ENCODE data around the gene PYGO2. TPM values are rescaled to one million over a fixed set of nuclear protein-coding genes. Genes with fewer than 3 reads are reported as not detected.
"Not testable (repeated sequence)": the region's sequence is repeated elsewhere in the genome, so short reads cannot be mapped to it uniquely, and the experiment has no call there.

PYGO2 gene
- total and polyA plus RNA-seq, 2 of the 8 experiments (the other 6 are each of a cell fraction or from before 2014, with no cell fraction given): 31.0 to 31.6 TPM

- not testable (repeated sequence) for H3K18ac ChIP-seq (ENCODE audit: extremely low read depth, low read length); H4K91ac ChIP-seq (replicated peaks; ENCODE audit: insufficient read length, low read length); H3K79me2 ChIP-seq (ENCODE audit: control insufficient read depth in 1 of 2, insufficient read depth in 2 of 2, low read length in 2 of 2); H3K4me1 ChIP-seq (replicated peaks in 1 of 4; ENCODE audit: control insufficient read depth in 3 of 4, insufficient read depth in 4 of 4, low read length in 3 of 4); H3K4ac ChIP-seq (replicated peaks; ENCODE audit: insufficient read length, low read depth, low read length); H2BK15ac ChIP-seq (ENCODE audit: low read length); H2BK120ac ChIP-seq (replicated peaks; ENCODE audit: low read depth, low read length); H2AK5ac ChIP-seq (ENCODE audit: low read depth, low read length); H4K20me1 ChIP-seq (replicated peaks in 1 of 2; ENCODE audit: control insufficient read depth in 1 of 2, insufficient read depth in 2 of 2, low read length in 2 of 2); H2AFZ ChIP-seq (ENCODE audit: low read length); H4K8ac ChIP-seq (ENCODE audit: extremely low read depth, insufficient read depth, low read length); H3K56ac ChIP-seq (replicated peaks; ENCODE audit: insufficient read length, low read depth, low read length); H3K9ac ChIP-seq (replicated peaks in 1 of 4; ENCODE audit: extremely low read depth in 1 of 4, low read depth in 3 of 4, low read length in 3 of 4); H3K27ac ChIP-seq (ENCODE audit: low read depth, low read length); H3K4me2 ChIP-seq (ENCODE audit: insufficient read depth in 1 of 2, low read depth in 2 of 2, low read length in 2 of 2); H3K14ac ChIP-seq (ENCODE audit: insufficient read length); H3K23me2 ChIP-seq (ENCODE audit: low read depth, low read length); DNase-seq (ENCODE audit: low read depth in 1 of 2, low spot score in 2 of 2); H3K23ac ChIP-seq (ENCODE audit: insufficient read length); H4K5ac ChIP-seq (ENCODE audit: insufficient read length, low read depth, low read length); H2BK20ac ChIP-seq (ENCODE audit: low read length); H3K36me3 ChIP-seq (ENCODE audit: control insufficient read depth in 2 of 4, insufficient read depth in 4 of 4, low read length in 3 of 4); H3K4me3 ChIP-seq (ENCODE audit: extremely low read depth in 1 of 4, insufficient read depth in 2 of 4, low read depth in 3 of 4, low read length in 4 of 4); H2BK5ac ChIP-seq (ENCODE audit: low read depth, low read length); H2BK12ac ChIP-seq (ENCODE audit: low read depth, low read length); H3K79me1 ChIP-seq (ENCODE audit: low read depth, low read length); H3K27me3 ChIP-seq (replicated peaks in 1 of 4; ENCODE audit: control insufficient read depth in 3 of 4, extremely low read depth in 1 of 4, insufficient read depth in 3 of 4, low read length in 3 of 4); FAIRE-seq
- peaks cover 9 to 14% of the 10 kb centered on the region in 2 experiments; a peak in 3 of 4 replicates for H3K9me3 ChIP-seq (ENCODE audit: insufficient read depth in 2 of 2, low read depth in 1 of 2, low read length in 1 of 2)
- 87% methylated on average over 3 of the region's 3 CpGs; no CpG with 5 or more reads in 1 of the 2 experiments for WGBS, 2 experiments (ENCODE audit: extremely low coverage in 1 of 2, insufficient coverage in 1 of 2, insufficient read length in 1 of 2, insufficient replicate concordance in 2 of 2, low coverage in 1 of 2, low lambda C conversion rate in 2 of 2, missing lambda C conversion rate in 1 of 2)
- POLR2A ChIA-PET (ENCODE audit: partially characterized antibody): interaction anchor here (1.2 kb wide), 1 partner anchor 53 kb away, joined by 3 read pairs; the partner anchor contains the start of gene PYGO2
- CTCF ChIA-PET (ENCODE audit: partially characterized antibody): interaction anchor here (1.1 to 1.6 kb wide), 4 partner anchors 12 to 148 kb away, joined by 3 to 4 read pairs (median 3); partner anchors contain the start of gene PMVK
Measured at GRCh38 chr1:154908129-154908528, 53.5 kb downstream of the PYGO2 start.

Small RNAs within 50 kb of the gene (microRNA-seq; reads per million reads assigned to microRNA genes)
- gene MIR4258 (ENCODE audit: borderline microRNAs expressed in 2 of 2, borderline number of aligned reads in 2 of 2, borderline replicate concordance in 1 of 2): 0 reads per million in 2 experiments

Small RNAs within 50 kb of the gene (small RNA-seq; reads per million reads assigned to genes)
- not detected for gene MIR4258 (ENCODE audit: insufficient read depth)
- gene RF00017 (ENCODE audit: insufficient read depth): not detected

Other genes starting within 250 kb of the PYGO2 start
- 2.8 and 3.0 TPM in 2 replicates for gene KCNN3, start 91.5 kb downstream of the PYGO2 start, total RNA-seq (2021; fragmentation: NEBNext Ultra II Directional; extraction: Animal tissue kit (Norgen Biotek cat#: 25700))
- gene KCNN3, start 91.5 kb downstream of the PYGO2 start, polyA plus RNA-seq (2011; rRNA removed): 3.7 and 4.5 TPM in 2 replicates
- gene PMVK, start 25.1 kb downstream of the PYGO2 start, total RNA-seq (2021; fragmentation: NEBNext Ultra II Directional; extraction: Animal tissue kit (Norgen Biotek cat#: 25700)): 26.5 and 30.5 TPM in 2 replicates
- 23.8 and 36.8 TPM in 2 replicates for gene PMVK, start 25.1 kb downstream of the PYGO2 start, polyA plus RNA-seq (2011; rRNA removed)
- 17.9 and 19.8 TPM in 2 replicates for gene PBXIP1, start 5.7 kb downstream of the PYGO2 start, total RNA-seq (2021; fragmentation: NEBNext Ultra II Directional; extraction: Animal tissue kit (Norgen Biotek cat#: 25700))
- gene PBXIP1, start 5.7 kb downstream of the PYGO2 start, polyA plus RNA-seq (2011; rRNA removed): 12.0 and 14.3 TPM in 2 replicates
- gene SHC1, start 9.0 kb upstream of the PYGO2 start, total RNA-seq (2021; fragmentation: NEBNext Ultra II Directional; extraction: Animal tissue kit (Norgen Biotek cat#: 25700)): 204 and 212 TPM in 2 replicates
- 177 and 197 TPM in 2 replicates for gene SHC1, start 9.0 kb upstream of the PYGO2 start, polyA plus RNA-seq (2011; rRNA removed)
- 284 and 294 TPM in 2 replicates for gene CKS1B, start 12.9 kb upstream of the PYGO2 start, total RNA-seq (2021; fragmentation: NEBNext Ultra II Directional; extraction: Animal tissue kit (Norgen Biotek cat#: 25700))
- gene CKS1B, start 12.9 kb upstream of the PYGO2 start, polyA plus RNA-seq (2011; rRNA removed): 801 and 1,025 TPM in 2 replicates
- gene FLAD1, start 21.6 kb upstream of the PYGO2 start, total RNA-seq (2021; fragmentation: NEBNext Ultra II Directional; extraction: Animal tissue kit (Norgen Biotek cat#: 25700)): 97.4 and 104 TPM in 2 replicates
- gene FLAD1, start 21.6 kb upstream of the PYGO2 start, polyA plus RNA-seq (2011; rRNA removed): 143 and 189 TPM in 2 replicates
- gene LENEP, start 31.8 kb upstream of the PYGO2 start, total RNA-seq (2021; fragmentation: NEBNext Ultra II Directional; extraction: Animal tissue kit (Norgen Biotek cat#: 25700)): 1.2 and 1.3 TPM in 2 replicates
- 1.1 TPM in 1 of 2 replicates, not detected in the other for gene LENEP, start 31.8 kb upstream of the PYGO2 start, polyA plus RNA-seq (2011; rRNA removed)
- 22.1 and 24.5 TPM in 2 replicates for gene ZBTB7B, start 41.0 kb upstream of the PYGO2 start, total RNA-seq (2021; fragmentation: NEBNext Ultra II Directional; extraction: Animal tissue kit (Norgen Biotek cat#: 25700))
- 36.9 and 38.3 TPM in 2 replicates for gene ZBTB7B, start 41.0 kb upstream of the PYGO2 start, polyA plus RNA-seq (2011; rRNA removed)
- 0.43 TPM in 1 of 2 replicates, not detected in the other for gene DCST2, start 72.0 kb upstream of the PYGO2 start, total RNA-seq (2021; fragmentation: NEBNext Ultra II Directional; extraction: Animal tissue kit (Norgen Biotek cat#: 25700))
- gene DCST2, start 72.0 kb upstream of the PYGO2 start, polyA plus RNA-seq (2011; rRNA removed): 1.7 and 2.1 TPM in 2 replicates
- not detected in 2 replicates for gene DCST1, start 72.0 kb upstream of the PYGO2 start, total RNA-seq (2021; fragmentation: NEBNext Ultra II Directional; extraction: Animal tissue kit (Norgen Biotek cat#: 25700))
- 0.03 TPM in 1 of 2 replicates, not detected in the other for gene DCST1, start 72.0 kb upstream of the PYGO2 start, polyA plus RNA-seq (2011; rRNA removed)
- gene ADAM15, start 89.5 kb upstream of the PYGO2 start, total RNA-seq (2021; fragmentation: NEBNext Ultra II Directional; extraction: Animal tissue kit (Norgen Biotek cat#: 25700)): 32.2 and 32.9 TPM in 2 replicates
- gene ADAM15, start 89.5 kb upstream of the PYGO2 start, polyA plus RNA-seq (2011; rRNA removed): 37.6 and 51.2 TPM in 2 replicates
- gene EFNA4, start 102.0 kb upstream of the PYGO2 start, total RNA-seq (2021; fragmentation: NEBNext Ultra II Directional; extraction: Animal tissue kit (Norgen Biotek cat#: 25700)): 18.5 and 21.9 TPM in 2 replicates
- 23.2 and 23.9 TPM in 2 replicates for gene EFNA4, start 102.0 kb upstream of the PYGO2 start, polyA plus RNA-seq (2011; rRNA removed)
- gene EFNA3, start 117.1 kb upstream of the PYGO2 start, total RNA-seq (2021; fragmentation: NEBNext Ultra II Directional; extraction: Animal tissue kit (Norgen Biotek cat#: 25700)): 10.8 and 11.6 TPM in 2 replicates
- gene EFNA3, start 117.1 kb upstream of the PYGO2 start, polyA plus RNA-seq (2011; rRNA removed): 13.8 and 18.7 TPM in 2 replicates
- gene EFNA1, start 166.1 kb upstream of the PYGO2 start, total RNA-seq (2021; fragmentation: NEBNext Ultra II Directional; extraction: Animal tissue kit (Norgen Biotek cat#: 25700)): 4.0 and 4.9 TPM in 2 replicates
- gene EFNA1, start 166.1 kb upstream of the PYGO2 start, polyA plus RNA-seq (2011; rRNA removed): 11.8 and 14.6 TPM in 2 replicates
- 36.5 and 41.6 TPM in 2 replicates for gene SLC50A1, start 174.1 kb upstream of the PYGO2 start, total RNA-seq (2021; fragmentation: NEBNext Ultra II Directional; extraction: Animal tissue kit (Norgen Biotek cat#: 25700))
- 80.7 and 90.8 TPM in 2 replicates for gene SLC50A1, start 174.1 kb upstream of the PYGO2 start, polyA plus RNA-seq (2011; rRNA removed)
- gene DPM3, start 178.7 kb upstream of the PYGO2 start, total RNA-seq (2021; fragmentation: NEBNext Ultra II Directional; extraction: Animal tissue kit (Norgen Biotek cat#: 25700)): 44.8 and 49.3 TPM in 2 replicates
- gene DPM3, start 178.7 kb upstream of the PYGO2 start, polyA plus RNA-seq (2011; rRNA removed): 227 and 349 TPM in 2 replicates
- 146 TPM in 2 replicates for gene KRTCAP2, start 211.5 kb upstream of the PYGO2 start, total RNA-seq (2021; fragmentation: NEBNext Ultra II Directional; extraction: Animal tissue kit (Norgen Biotek cat#: 25700))
- 317 and 419 TPM in 2 replicates for gene KRTCAP2, start 211.5 kb upstream of the PYGO2 start, polyA plus RNA-seq (2011; rRNA removed)
- 15.0 and 15.5 TPM in 2 replicates for gene TRIM46, start 212.1 kb upstream of the PYGO2 start, total RNA-seq (2021; fragmentation: NEBNext Ultra II Directional; extraction: Animal tissue kit (Norgen Biotek cat#: 25700))
- gene TRIM46, start 212.1 kb upstream of the PYGO2 start, polyA plus RNA-seq (2011; rRNA removed): 21.6 and 34.7 TPM in 2 replicates
- gene THBS3, start 246.1 kb upstream of the PYGO2 start, total RNA-seq (2021; fragmentation: NEBNext Ultra II Directional; extraction: Animal tissue kit (Norgen Biotek cat#: 25700)): 2.6 and 3.0 TPM in 2 replicates
- gene THBS3, start 246.1 kb upstream of the PYGO2 start, polyA plus RNA-seq (2011; rRNA removed): 3.5 and 5.0 TPM in 2 replicates
- gene MTX1, start 246.9 kb upstream of the PYGO2 start, total RNA-seq (2021; fragmentation: NEBNext Ultra II Directional; extraction: Animal tissue kit (Norgen Biotek cat#: 25700)): 47.9 and 55.0 TPM in 2 replicates
- 131 and 161 TPM in 2 replicates for gene MTX1, start 246.9 kb upstream of the PYGO2 start, polyA plus RNA-seq (2011; rRNA removed)

Measured in H1 (cell line).